GM21515 (cell line): ENCODE data around the gene CHAF1A.

ENCODE experiments used
- ATAC-seq: cut with Tn5 transposase; IDR thresholded peaks from one replicate; pipeline ENCODE4 v1.9.1; 2021; ENCODE audit not compliant: unreplicated experiment

Gene CHAF1A

GRCh38 chr19:4482721-4483364 is 80.4 kb downstream of the CHAF1A start:
- ATAC-seq = no peak

- no peak for ATAC-seq
Measured at GRCh38 chr19:4483385-4483784, 80.9 kb downstream of the CHAF1A start.

- no peak for ATAC-seq
Measured at GRCh38 chr19:4487572-4487971, 85.1 kb downstream of the CHAF1A start.

- ATAC-seq = no peak
Measured at GRCh38 chr19:4488496-4488895, 86.1 kb downstream of the CHAF1A start.

- ATAC-seq = no peak
Measured at GRCh38 chr19:4491446-4491845, 89.0 kb downstream of the CHAF1A start.

GRCh38 chr19:4492337-4493103 is 90.1 kb downstream of the CHAF1A start:
- ATAC-seq = no peak
